MG63 (cell line): ENCODE measurements around the gene ADCK1. TPM values are rescaled to one million over a fixed set of nuclear protein-coding genes. Genes with fewer than 3 reads are reported as not detected.
A peak's percentile ranks its signal among the peaks of the same experiment; 100 is the strongest.
"Not testable (repeated sequence)": the region's sequence is repeated elsewhere in the genome, so short reads cannot be mapped to it uniquely, and the experiment has no call there.

Experiments used
- DNase-seq: peaks from one replicate; pipeline ENCODE4 v3.0.0-alpha.2; 2020
- H3K27me3 ChIP-seq: fragments of 250-450 bp; sonication (Bioruptor Pico); 2 replicates; pipeline ENCODE4 v1.5.1; 2020; ENCODE audit warnings: mild to moderate bottlenecking, moderate library complexity
- H3K36me3 ChIP-seq: fragments of 250-450 bp; sonication (Bioruptor Pico); 2 replicates; pipeline ENCODE4 v1.5.1; 2020; ENCODE audit warnings: mild to moderate bottlenecking, moderate library complexity
- H3K4me3 ChIP-seq: fragments of 250-450 bp; sonication (Bioruptor Pico); 2 replicates; pipeline ENCODE4 v1.5.1; 2020; ENCODE audit warnings: mild to moderate bottlenecking, moderate library complexity
- H3K9me3 ChIP-seq: fragments of 250-450 bp; sonication (Bioruptor Pico); 2 replicates; pipeline ENCODE4 v1.5.1; 2020; ENCODE audit warnings: mild to moderate bottlenecking, moderate library complexity
- total RNA-seq: library from RNA; depleted of rRNA; stranded (reverse); fragments of >200 nt; shearing (Covaris generic); gene quantifications from 2 replicates; pipeline ENCODE4 v1.2.3, GENCODE V29; 2014; ENCODE audit warnings: low replicate concordance; rRNA removed

ADCK1 gene, protein sequence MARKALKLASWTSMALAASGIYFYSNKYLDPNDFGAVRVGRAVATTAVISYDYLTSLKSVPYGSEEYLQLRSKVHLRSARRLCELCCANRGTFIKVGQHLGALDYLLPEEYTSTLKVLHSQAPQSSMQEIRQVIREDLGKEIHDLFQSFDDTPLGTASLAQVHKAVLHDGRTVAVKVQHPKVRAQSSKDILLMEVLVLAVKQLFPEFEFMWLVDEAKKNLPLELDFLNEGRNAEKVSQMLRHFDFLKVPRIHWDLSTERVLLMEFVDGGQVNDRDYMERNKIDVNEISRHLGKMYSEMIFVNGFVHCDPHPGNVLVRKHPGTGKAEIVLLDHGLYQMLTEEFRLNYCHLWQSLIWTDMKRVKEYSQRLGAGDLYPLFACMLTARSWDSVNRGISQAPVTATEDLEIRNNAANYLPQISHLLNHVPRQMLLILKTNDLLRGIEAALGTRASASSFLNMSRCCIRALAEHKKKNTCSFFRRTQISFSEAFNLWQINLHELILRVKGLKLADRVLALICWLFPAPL
- 1.1 and 1.6 TPM in 2 replicates for total RNA-seq

DNA sequence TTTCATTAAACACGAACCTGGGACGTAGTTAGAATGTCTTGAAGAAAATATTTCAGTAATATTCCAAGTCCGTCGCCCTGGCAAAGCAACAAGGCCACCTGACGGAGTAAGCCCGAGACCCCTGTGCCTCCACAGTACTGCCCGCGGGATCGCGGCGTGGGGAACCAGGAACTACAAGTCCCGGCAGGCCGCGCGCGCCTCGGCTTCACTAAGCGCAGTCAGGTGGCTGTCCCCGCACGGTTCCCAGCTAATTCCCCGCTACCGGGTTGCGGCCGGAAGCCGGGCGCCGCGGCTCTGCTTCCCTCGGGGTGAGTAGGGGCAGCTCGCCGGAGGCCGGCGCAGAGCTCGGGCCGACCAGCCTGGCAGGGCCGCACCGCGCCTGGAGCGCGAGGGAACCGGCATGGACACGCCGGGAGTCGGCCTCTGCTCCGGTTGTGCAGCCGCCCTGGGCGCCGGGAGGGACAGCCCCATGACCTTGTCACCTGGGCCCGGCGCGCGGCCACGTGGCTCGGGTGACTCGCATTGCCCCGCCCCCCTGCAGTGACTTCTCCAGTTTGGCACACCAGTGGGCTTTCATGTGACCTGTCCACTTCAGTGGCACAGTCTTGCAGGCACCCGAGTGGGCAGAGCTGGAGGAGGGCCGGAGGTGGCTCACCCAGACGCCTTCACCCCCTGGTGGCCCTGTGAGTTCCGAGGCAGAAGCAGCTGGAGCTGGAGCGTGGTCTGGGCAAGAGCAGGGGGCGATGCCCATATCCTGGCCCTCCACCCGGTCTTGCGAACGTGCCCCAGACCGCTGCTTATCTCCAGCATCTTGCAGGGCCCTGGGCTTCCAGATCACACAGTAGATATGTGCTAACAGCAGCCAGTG is at the start of gene ADCK1:
Gene ADCK1 (plus strand): TSS at position 247 of the 868 bp plus-strand sequence. CDS start 18,870 bp downstream, outside the sequence.
- DNase-seq: peak; percentile 80
- peak within 1 kb of the TSS; percentile 67 for H3K4me3 ChIP-seq
- H3K36me3 ChIP-seq: no peaks in the 10 kb centered on the region
- no peaks in the 10 kb centered on the region for H3K27me3 ChIP-seq
- H3K9me3 ChIP-seq: no peaks in the 10 kb centered on the region

DNA sequence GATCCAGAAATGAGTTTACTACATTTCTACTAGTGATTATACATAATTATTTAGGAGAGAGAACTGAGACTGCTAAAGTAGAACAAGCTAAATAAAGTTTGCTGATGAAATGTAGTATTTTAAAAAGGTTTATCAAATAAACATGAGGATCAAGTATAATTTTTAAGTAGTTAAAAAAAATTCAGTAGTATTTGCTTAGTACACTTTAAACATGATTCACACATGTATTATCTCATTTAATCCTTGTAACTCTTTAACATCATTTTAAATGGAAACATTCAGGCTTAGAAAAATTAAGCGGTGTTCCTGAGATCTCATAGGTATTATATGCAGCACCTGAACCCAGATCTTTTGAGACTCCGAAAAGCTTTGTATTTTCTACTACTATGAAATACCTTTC is 47.6 kb upstream of the ADCK1 start:
- peaks cover 34% of the 10 kb centered on the region for H3K36me3 ChIP-seq
- no peaks in the 10 kb centered on the region for H3K27me3 ChIP-seq
- H3K4me3 ChIP-seq: no peak overlapping the region
- no peak for DNase-seq
- no peaks in the 10 kb centered on the region for H3K9me3 ChIP-seq

DNA sequence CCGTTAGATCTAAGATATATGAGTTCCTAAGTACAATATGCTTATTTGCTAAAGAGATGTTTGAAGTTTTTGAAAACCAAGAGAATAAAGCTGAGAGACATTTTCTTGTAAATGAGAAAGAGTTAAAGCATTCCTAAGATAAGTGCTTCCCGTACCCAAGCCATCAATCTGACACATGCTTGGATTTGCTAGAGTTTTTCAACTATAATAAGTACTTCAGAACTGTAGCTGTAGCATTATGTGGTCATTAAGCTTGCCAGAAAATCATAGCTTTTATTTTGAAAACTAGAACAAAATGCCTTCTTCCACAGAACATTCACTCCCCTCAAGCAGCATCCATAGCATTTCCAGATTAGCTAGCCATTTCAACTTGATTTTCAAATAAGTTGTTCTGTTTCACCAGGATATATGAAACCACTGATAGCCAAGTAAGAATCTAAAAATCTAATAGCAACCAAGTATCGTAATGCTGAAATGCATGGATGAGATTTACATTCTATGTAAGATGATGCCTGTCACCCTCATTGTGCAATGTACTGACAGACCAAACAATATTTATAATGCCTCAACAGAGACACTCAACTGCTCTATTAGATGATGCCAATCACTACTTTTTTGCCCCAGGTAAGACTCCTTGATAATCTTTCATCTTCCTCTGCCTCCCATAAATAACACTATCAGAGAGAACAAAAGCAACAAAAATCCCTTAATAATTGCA is 47.0 kb upstream of the ADCK1 start:
- Histone ChIP-seq H3K27me3 (no peaks in the 10 kb centered on the region), H3K36me3 (peaks cover 34% of the 10 kb centered on the region), H3K9me3 (no peaks in the 10 kb centered on the region), H3K4me3 (no peak overlapping the region)
- DNase-seq: no peak

DNA sequence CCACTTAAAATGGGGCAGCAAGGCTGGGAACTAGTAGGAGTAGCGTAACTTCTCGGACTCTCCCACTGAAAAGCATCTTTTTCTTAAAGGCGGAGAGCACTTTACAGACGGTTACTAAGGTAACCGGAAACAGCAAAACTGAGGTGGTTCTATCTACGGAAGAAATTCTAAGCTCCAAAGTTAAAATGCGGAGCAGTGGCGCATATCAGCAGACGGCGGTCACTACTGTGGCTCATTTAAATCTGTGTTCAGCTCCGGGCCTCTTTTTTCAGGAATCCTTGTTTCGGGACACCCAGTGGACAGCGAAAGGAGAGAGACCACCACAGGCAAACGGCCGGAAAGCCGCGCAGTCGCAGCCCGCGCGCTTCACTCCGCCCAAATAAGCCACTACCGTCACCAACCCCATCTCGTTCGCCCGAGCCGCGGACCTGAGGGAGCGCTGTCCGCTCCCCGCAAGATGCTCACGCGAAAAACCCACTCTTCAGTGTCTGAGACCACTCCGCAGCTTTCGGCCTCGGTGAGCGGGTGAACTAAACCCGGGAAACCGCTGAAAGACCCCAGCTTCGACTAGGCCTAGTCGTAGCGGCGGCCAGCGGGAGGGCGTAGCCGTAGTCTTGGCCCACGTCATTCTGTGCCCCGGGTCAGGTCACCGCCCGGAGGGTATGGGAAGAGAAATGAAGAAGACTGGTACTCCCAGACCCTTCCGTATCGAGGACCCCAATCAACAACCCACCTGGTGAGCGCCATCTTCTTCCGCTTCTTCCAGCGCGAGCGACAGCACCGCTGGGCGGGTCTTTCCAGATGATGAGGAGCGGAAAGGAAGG is 39.3 kb upstream of the ADCK1 start, which contains the start of gene SNW1:
Gene SNW1 (minus strand): TSS at position 776 of the 824 bp plus-strand sequence. CDS start 29 bp downstream, at position 747.
- H3K4me3 ChIP-seq: peak within 1 kb of the TSS; percentile 65
- peak; percentile 86 for DNase-seq
- no peaks in the 10 kb centered on the region; the same call in none of the 2 replicates for H3K36me3 ChIP-seq
- H3K27me3 ChIP-seq: no peaks in the 10 kb centered on the region
- H3K9me3 ChIP-seq: no peaks in the 10 kb centered on the region

DNA sequence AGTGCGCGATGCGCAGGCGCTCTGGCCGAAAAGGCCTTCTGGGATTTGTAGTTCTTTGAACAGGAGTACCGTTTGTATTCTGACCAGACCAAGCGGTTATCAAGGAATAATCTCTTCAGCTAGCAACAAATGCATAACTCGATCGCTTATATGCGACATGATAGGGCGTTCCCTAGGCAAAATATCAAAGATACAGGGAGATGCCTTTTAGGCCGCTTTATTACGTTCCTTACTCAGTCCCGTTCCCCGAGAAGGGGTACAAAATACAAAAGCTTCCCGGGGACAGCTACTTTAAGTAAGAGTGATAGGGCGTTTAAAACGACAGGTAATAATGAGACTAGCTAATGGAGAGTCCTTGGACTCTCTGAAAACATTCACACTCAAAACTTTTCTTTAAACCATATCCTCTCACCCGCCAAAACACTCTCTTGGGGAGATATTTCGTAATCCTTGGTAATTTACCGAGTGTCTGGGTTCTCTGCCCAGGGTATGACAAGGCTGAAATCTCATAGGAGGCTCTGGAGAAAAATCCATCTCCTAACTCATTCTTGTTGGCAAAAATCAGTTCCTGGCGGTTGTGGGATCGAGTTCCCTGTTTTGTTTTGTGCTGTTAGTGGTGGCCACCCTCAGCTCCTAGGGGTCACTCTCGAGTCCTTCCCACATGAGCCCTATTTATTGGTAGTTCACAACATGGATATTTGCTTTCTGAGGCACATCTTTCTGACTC is 38.5 kb upstream of the ADCK1 start:
- peak; percentile 27 for DNase-seq
- Histone ChIP-seq H3K4me3 (peak overlapping the region; percentile 65), H3K36me3 (no peaks in the 10 kb centered on the region; the same call in none of the 2 replicates), H3K9me3 (no peaks in the 10 kb centered on the region), H3K27me3 (no peaks in the 10 kb centered on the region)

DNA sequence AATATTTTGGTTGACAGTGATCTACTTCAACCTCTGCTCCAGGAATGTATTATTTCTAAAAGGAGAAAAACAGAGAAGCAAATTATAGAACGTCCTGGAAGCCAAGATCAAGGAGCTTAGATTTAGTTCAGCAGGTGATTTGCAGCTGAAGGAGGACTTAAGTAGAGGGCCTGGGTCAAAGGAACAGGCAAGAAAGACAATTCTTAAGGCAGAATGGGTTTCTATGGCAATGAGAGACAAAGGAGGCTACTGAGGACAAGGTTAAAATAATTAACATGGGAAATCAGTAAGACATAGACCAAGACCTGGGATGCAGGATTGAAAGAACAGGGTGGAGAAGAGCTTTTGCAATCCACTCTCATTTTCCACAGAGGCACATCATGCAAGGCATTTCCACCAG is 36.6 kb upstream of the ADCK1 start:
- Histone ChIP-seq H3K36me3 (no peaks in the 10 kb centered on the region; the same call in 1 of the 2 replicates), H3K27me3 (no peaks in the 10 kb centered on the region), H3K9me3 (no peaks in the 10 kb centered on the region), H3K4me3 (no peak overlapping the region)
- no peak for DNase-seq

DNA sequence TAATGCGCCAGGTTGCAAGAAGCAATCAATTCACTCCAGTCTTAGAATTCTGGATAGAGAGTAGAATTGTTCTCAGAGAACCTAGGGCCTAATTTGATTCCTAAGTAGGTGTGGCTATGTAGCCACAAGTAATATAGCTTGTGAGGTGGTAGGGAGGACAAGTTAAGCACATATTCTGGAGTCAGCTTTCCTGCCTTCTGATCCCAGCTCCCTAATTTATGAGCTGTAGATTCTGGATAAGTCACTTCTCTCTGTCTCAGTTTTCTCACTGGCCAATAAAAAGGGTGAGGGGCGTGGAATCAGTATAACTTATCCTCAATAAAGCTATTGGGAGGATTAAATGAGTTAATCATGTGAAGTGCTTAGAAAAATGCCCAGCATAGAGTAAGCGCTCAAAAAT is 35.9 kb upstream of the ADCK1 start:
- no peak for DNase-seq
- no peak overlapping the region for H3K4me3 ChIP-seq
- H3K9me3 ChIP-seq: no peaks in the 10 kb centered on the region
- no peaks in the 10 kb centered on the region; the same call in 1 of the 2 replicates for H3K36me3 ChIP-seq
- no peaks in the 10 kb centered on the region for H3K27me3 ChIP-seq

DNA sequence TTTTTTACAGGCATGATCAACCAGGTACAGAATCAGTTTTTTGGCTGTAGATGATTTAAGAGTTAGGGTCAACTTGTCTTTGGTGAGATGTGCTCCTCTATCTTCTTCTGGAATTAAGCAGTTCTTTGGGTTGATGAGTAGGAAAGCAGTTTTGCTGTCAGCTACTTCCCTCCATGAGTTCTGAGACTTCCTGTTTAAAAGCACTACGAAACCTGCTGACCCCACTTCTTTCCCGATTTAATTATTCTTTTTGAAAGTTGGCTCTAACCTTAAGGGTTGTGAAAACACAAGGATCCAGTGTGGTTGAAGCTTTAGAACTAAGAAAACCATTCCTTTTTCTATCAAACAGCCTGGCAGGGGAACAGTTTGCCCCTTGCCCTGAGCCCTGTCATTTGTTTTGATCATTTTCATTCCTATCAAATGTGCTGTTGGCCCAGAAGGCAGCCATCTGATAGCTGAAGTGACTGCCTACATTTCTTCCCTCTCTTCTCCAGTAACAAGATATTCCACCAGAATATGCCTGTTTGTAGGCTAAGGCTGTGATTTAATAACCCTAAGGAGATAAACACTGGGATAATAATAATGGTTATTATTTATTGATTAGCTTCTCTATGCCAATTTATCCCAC is 31.4 kb upstream of the ADCK1 start:
- H3K9me3 ChIP-seq, H3K36me3 ChIP-seq, H3K27me3 ChIP-seq, H3K4me3 ChIP-seq, DNase-seq: not testable (repeated sequence)

DNA sequence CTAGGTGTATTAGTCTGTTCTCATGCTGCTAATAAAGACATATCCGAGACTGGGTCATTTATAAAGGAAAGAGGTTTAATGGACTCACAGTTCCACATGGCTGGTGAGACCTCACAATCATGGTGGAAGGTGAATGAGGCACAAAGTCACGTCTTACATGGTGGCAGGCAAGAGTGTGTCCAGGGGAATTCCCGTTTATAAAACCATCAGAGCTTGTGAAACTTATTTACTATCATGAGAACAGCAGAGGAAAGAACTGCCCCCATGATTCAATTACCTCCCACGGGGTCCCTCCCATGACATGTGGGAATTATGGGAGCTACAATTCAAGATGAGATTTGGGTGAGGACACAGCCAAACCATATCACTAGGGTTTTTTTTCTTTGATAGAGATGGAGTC is 25.9 kb upstream of the ADCK1 start:
- H3K27me3 ChIP-seq, H3K9me3 ChIP-seq, H3K4me3 ChIP-seq, DNase-seq, H3K36me3 ChIP-seq: not testable (repeated sequence)

DNA sequence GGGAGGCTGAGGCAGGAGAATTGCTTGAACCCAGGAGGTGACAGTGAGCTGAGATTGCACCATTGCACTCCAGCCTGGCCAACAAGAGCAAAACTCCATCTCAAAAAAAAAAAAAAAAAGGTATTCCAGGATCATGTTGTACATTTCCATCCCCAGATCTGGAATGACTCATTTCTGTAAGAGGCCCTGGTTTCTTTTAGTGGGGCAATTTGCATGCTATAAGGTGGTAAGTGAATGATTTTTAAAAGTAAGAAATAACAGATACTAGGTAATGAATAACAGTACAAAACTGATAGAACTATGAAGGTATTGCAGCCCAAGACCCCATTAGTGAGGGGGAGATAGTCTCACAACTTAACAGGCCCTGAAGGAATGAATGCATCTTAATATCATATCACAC is 17.7 kb upstream of the ADCK1 start:
- Histone ChIP-seq H3K27me3 (no peaks in the 10 kb centered on the region), H3K9me3 (no peaks in the 10 kb centered on the region), H3K4me3 (no peak overlapping the region), H3K36me3 (no peaks in the 10 kb centered on the region)
- DNase-seq: no peak

DNA sequence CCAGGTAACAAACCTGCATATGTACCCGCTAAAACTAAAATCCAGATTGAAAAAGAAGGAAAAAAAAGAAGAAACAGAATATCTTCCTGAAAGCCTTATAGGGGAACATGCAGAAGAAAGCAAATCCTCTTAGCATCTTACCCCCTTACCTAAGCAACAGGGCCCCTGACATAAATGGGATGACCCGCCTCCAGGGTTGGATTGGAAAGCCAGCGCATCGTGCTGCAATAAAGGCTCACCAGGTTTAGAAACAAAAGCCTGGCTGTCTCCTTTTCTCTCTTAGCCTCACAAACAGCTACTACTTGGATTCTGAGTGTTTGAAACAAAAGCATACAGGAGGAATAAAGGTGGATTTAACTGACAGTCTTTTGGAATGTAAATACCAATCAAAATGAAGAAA is 13.8 kb upstream of the ADCK1 start:
- no peak for DNase-seq
- H3K36me3 ChIP-seq: no peaks in the 10 kb centered on the region
- no peaks in the 10 kb centered on the region for H3K9me3 ChIP-seq

DNA sequence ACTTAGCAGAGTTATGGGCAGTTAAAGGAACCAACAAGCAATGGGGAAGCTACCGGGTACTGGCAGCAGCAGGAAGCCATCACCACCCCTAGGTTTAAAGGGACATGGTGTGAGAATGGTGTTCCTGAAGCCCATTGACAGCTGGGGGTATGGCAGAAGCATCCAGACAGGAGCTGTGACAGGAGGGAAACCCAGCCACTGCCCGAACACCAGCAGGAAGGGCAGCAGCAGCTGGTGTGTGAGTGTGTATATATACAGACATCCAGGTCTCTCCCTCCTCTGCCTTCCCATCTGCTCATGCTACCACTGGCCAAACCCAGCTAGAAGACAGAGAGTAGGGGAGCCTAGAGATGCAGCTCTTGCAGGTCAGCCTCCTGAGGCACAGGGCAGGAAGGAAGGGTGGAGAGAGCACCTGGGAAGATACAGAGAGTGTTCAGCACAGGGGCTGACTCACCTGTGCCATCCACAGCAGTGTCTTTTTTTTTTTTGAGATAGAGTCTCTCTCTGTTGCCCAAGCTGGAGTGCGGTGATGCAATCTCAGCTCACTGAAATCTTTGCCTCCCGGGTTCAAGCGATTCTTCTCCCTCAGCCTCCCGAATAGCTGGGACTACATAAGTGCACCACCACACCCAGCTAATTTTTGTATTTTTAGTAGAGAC is 9.2 kb upstream of the ADCK1 start:
- no peaks in the 10 kb centered on the region for H3K27me3 ChIP-seq

More for the DNA sequence above, 13.8 kb upstream of the ADCK1 start:
- no peak overlapping the region for H3K4me3 ChIP-seq
- H3K27me3 ChIP-seq: no peaks in the 10 kb centered on the region

DNA sequence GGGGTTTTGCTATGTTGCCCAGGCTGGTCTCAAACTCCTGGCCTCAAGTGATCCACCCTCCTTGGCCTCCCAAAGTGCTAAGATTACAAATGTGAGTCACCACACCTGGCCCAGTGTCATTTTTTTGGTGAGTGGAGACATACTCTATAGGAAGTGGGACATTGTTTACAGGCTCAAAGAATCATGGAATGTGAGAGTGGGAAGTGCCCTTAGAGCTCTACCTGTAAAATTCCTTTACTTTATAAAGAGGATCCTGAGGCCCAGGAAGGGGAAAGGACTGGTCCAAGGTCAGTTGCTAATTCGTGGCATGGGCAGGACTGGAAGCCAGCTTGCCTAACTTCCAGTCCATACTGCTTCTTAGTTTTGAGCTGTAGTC is 8.7 kb upstream of the ADCK1 start:
- Histone ChIP-seq H3K36me3 (no peaks in the 10 kb centered on the region), H3K9me3 (no peaks in the 10 kb centered on the region), H3K4me3 (no peak overlapping the region), H3K27me3 (no peaks in the 10 kb centered on the region)
- peak; percentile 6 for DNase-seq

More for the DNA sequence above, 9.2 kb upstream of the ADCK1 start:
- no peaks in the 10 kb centered on the region for H3K36me3 ChIP-seq
- no peaks in the 10 kb centered on the region for H3K9me3 ChIP-seq
- H3K4me3 ChIP-seq: no peak overlapping the region
- no peak for DNase-seq

DNA sequence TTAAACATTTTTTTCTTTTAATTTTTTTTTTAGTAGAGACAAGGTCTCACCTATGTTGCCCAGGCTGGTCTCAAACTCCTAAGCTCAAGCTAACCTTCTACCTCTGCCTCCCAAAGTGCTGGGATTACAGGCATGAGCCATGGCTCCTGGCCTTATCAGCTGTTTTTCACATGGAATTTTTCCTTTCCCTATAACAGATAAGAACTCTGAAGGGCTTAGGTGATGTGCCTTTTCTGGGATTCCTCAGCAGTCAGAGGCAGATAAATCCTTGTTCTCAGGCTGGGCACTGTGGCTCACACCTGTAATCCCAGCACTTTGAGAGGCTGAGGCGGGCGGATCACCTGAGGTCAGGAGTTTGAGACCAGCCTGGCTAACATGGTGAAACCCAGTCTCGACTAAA is 6.7 kb upstream of the ADCK1 start:
- not testable (repeated sequence) for H3K4me3 ChIP-seq, DNase-seq, H3K9me3 ChIP-seq, H3K36me3 ChIP-seq, H3K27me3 ChIP-seq
